HG03457 (cell line): ENCODE measurements around the gene SLC24A3.

Experiments used
- ATAC-seq: cut with Tn5 transposase; IDR thresholded peaks from one replicate; pipeline ENCODE4 v1.9.1; 2021; ENCODE audit warnings: moderate number of reproducible peaks; ENCODE audit not compliant: unreplicated experiment

The SLC24A3 gene

GRCh38 chr20:19492687-19493336, 280.4 kb downstream of the SLC24A3 start:
- ATAC-seq: no peak

GRCh38 chr20:19493794-19494495, 281.5 kb downstream of the SLC24A3 start:
- no peak for ATAC-seq

GRCh38 chr20:19495905-19496703, 283.7 kb downstream of the SLC24A3 start:
- no peak for ATAC-seq

GRCh38 chr20:19497064-19497463, 284.6 kb downstream of the SLC24A3 start:
- ATAC-seq: no peak

GRCh38 chr20:19498756-19499155, 286.3 kb downstream of the SLC24A3 start:
- no peak for ATAC-seq

- no peak for ATAC-seq
These were observed 289.2 kb downstream of the SLC24A3 start for GRCh38 chr20:19501476-19502115.

GRCh38 chr20:19502169-19502568, 289.7 kb downstream of the SLC24A3 start:
- no peak for ATAC-seq

GRCh38 chr20:19504251-19504650, 291.8 kb downstream of the SLC24A3 start:
- ATAC-seq: no peak

GRCh38 chr20:19506021-19506420, 293.6 kb downstream of the SLC24A3 start:
- no peak for ATAC-seq

GRCh38 chr20:19508449-19508848, 296.0 kb downstream of the SLC24A3 start:
- ATAC-seq: no peak

- ATAC-seq: no peak
These were observed 298.2 kb downstream of the SLC24A3 start for GRCh38 chr20:19510611-19511010.

GRCh38 chr20:19511931-19512330, 299.5 kb downstream of the SLC24A3 start:
- ATAC-seq: no peak

- no peak for ATAC-seq
These were observed 300.6 kb downstream of the SLC24A3 start for GRCh38 chr20:19512886-19513677.

- ATAC-seq: no peak
These were observed 302.6 kb downstream of the SLC24A3 start for GRCh38 chr20:19515074-19515473.

GRCh38 chr20:19519466-19519865, 307.0 kb downstream of the SLC24A3 start:
- ATAC-seq: no peak

GRCh38 chr20:19520261-19520660, 307.8 kb downstream of the SLC24A3 start:
- ATAC-seq: no peak

- ATAC-seq: no peak
These were observed 309.8 kb downstream of the SLC24A3 start for GRCh38 chr20:19522071-19522801.

GRCh38 chr20:19522836-19523590, 310.6 kb downstream of the SLC24A3 start:
- ATAC-seq: no peak

- ATAC-seq: no peak
These were observed 312.2 kb downstream of the SLC24A3 start for GRCh38 chr20:19524691-19525090.
